ENCODE data around the gene NCOA5. TPM values are rescaled to one million over a fixed set of nuclear protein-coding genes. Genes with fewer than 3 reads are reported as not detected.

Gene NCOA5
- total RNA-seq, 1 experiment from 2014 or later, result 16.5 TPM

GRCh38 chr20:46031701-46032254 is 58.0 kb downstream of the NCOA5 start (continued):
- 0 out of 2 replicates have a peak, but pooled peaks have one; percentile 59 for TF ChIP-seq HMGXB4 (CRISPR knock-in tag; IDR thresholded peaks at IDR 0.05)
- 0 out of 2 replicates have a peak, but pooled peaks have one; percentile 37 for TF ChIP-seq E2F5 (CRISPR knock-in tag; IDR thresholded peaks at IDR 0.05)
- TF ChIP-seq CBFB (CRISPR knock-in tag; IDR thresholded peaks at IDR 0.05; ENCODE audit: low read depth), result 0 out of 2 replicates have a peak, but pooled peaks have one; percentile 63
- no peak for TF ChIP-seq TEAD1 (CRISPR knock-in tag; IDR thresholded peaks at IDR 0.05)
- TF ChIP-seq, protein P1, sequence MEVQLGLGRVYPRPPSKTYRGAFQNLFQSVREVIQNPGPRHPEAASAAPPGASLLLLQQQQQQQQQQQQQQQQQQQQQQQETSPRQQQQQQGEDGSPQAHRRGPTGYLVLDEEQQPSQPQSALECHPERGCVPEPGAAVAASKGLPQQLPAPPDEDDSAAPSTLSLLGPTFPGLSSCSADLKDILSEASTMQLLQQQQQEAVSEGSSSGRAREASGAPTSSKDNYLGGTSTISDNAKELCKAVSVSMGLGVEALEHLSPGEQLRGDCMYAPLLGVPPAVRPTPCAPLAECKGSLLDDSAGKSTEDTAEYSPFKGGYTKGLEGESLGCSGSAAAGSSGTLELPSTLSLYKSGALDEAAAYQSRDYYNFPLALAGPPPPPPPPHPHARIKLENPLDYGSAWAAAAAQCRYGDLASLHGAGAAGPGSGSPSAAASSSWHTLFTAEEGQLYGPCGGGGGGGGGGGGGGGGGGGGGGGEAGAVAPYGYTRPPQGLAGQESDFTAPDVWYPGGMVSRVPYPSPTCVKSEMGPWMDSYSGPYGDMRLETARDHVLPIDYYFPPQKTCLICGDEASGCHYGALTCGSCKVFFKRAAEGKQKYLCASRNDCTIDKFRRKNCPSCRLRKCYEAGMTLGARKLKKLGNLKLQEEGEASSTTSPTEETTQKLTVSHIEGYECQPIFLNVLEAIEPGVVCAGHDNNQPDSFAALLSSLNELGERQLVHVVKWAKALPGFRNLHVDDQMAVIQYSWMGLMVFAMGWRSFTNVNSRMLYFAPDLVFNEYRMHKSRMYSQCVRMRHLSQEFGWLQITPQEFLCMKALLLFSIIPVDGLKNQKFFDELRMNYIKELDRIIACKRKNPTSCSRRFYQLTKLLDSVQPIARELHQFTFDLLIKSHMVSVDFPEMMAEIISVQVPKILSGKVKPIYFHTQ (CRISPR knock-in tag; IDR thresholded peaks at IDR 0.05), result no peak
- TF ChIP-seq FOXP1 (CRISPR knock-in tag; IDR thresholded peaks at IDR 0.05; ENCODE audit: borderline replicate concordance), result peak; percentile 58; the same call in 1 of the 2 replicates

DNA sequence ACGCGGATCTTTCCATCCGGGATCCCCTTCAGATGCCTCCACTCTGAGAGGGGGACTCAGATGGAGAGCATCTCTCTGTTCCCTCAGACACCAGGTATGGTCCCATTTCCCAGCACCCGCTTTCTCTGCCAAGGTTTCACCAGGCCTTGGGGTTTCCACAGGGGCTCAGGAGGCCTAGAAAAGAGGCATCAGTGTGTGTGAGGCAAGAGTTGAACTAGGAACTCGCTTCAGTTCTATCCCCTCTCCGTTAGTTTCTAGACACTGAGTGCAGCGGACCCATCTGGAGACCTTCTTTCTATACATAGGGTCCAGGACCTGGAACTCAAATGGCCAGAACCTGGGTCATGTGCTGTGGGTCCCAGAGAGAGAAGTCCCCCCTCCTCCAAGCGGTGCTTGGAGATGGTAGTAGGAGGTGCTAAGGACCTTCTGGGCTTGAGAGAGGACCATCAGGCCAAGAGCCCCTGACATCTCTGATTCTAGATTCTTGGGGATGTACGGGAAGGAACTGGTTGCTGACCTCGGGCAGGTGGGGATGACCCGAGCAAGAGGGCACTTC is 58.7 kb downstream of the NCOA5 start:
- DNase-seq (ENCODE audit: low spot score) (no peak), ATAC-seq (no peak)
- H3K36me3 Mint-ChIP-seq, result no peaks in the 10 kb centered on the region
- H3K27me3 Mint-ChIP-seq (ENCODE audit: low read depth), result peaks cover 100% of the 10 kb centered on the region
- H3K27ac Mint-ChIP-seq, result no peak overlapping the region
- H3K9me3 Mint-ChIP-seq, result no peaks in the 10 kb centered on the region
- POLR2A ChIA-PET, result interaction anchor here (1.2 kb wide), 1 partner anchor 333 kb away, joined by 3 read pairs; no protein-coding TSS in a partner anchor
- no peak for TF ChIP-seq ZNF232 (CRISPR knock-in tag; IDR thresholded peaks at IDR 0.05)
- no peak for TF ChIP-seq MAX (CRISPR knock-in tag; IDR thresholded peaks at IDR 0.05)
- no peak for TF ChIP-seq NR2C2 (CRISPR knock-in tag; IDR thresholded peaks at IDR 0.05)
- TF ChIP-seq OVOL2 (CRISPR knock-in tag; IDR thresholded peaks at IDR 0.05; ENCODE audit: borderline replicate concordance), result no peak
- no peak for TF ChIP-seq NFYB (CRISPR knock-in tag; conservative IDR thresholded peaks at IDR 0.05; ENCODE audit: low read depth)
- no peak for TF ChIP-seq NR1H2 (CRISPR knock-in tag; IDR thresholded peaks at IDR 0.05)
- no peak for TF ChIP-seq HMGA2 (CRISPR knock-in tag; IDR thresholded peaks at IDR 0.05)
- peaks cover 2% of the 10 kb centered on the region; the same call in 1 of the 2 replicates for H3K4me1 Mint-ChIP-seq
- CTCF ChIA-PET, result interaction anchor here (0.6 to 2.3 kb wide), 8 partner anchors 8 to 222 kb away, joined by 3 to 36 read pairs (median 8); partner anchors contain the start of gene CD40
- H3K4me3 Mint-ChIP-seq, result peak overlapping the region; percentile 66; the same call in 1 of the 2 replicates

- Mint-ChIP-seq H3K4me1 (peaks cover 2% of the 10 kb centered on the region; the same call in 1 of the 2 replicates), H3K9me3 (no peaks in the 10 kb centered on the region), H3K27ac (no peak overlapping the region), H3K4me3 (no peak overlapping the region), H3K36me3 (no peaks in the 10 kb centered on the region), H3K27me3 (ENCODE audit: low read depth) (peaks cover 99% of the 10 kb centered on the region)
- ATAC-seq (no peak), DNase-seq (ENCODE audit: low spot score) (no peak)
- POLR2A ChIA-PET, result no interaction called here
- CTCF ChIA-PET, result interaction anchor here (0.8 to 4.9 kb wide), 5 partner anchors 16 to 58 kb away, joined by 3 to 40 read pairs (median 14); no protein-coding TSS in a partner anchor
- TF ChIP-seq, protein P2, sequence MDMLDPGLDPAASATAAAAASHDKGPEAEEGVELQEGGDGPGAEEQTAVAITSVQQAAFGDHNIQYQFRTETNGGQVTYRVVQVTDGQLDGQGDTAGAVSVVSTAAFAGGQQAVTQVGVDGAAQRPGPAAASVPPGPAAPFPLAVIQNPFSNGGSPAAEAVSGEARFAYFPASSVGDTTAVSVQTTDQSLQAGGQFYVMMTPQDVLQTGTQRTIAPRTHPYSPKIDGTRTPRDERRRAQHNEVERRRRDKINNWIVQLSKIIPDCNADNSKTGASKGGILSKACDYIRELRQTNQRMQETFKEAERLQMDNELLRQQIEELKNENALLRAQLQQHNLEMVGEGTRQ (CRISPR knock-in tag; IDR thresholded peaks at IDR 0.05), result no peak
- TF ChIP-seq SP1 (CRISPR knock-in tag; conservative IDR thresholded peaks at IDR 0.05) (no peak), TP53 (CRISPR knock-in tag; IDR thresholded peaks at IDR 0.05) (no peak), MYBL2 (CRISPR knock-in tag; IDR thresholded peaks at IDR 0.05) (no peak), EMX1 (CRISPR knock-in tag; IDR thresholded peaks at IDR 0.05) (no peak)
- TF ChIP-seq, protein P3, sequence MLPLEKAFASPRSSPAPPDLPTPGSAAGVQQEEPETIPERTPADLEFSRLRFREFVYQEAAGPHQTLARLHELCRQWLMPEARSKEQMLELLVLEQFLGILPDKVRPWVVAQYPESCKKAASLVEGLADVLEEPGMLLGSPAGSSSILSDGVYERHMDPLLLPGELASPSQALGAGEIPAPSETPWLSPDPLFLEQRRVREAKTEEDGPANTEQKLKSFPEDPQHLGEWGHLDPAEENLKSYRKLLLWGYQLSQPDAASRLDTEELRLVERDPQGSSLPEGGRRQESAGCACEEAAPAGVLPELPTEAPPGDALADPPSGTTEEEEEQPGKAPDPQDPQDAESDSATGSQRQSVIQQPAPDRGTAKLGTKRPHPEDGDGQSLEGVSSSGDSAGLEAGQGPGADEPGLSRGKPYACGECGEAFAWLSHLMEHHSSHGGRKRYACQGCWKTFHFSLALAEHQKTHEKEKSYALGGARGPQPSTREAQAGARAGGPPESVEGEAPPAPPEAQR (CRISPR knock-in tag; IDR thresholded peaks at IDR 0.05), result no peak
- TF ChIP-seq, protein P4, sequence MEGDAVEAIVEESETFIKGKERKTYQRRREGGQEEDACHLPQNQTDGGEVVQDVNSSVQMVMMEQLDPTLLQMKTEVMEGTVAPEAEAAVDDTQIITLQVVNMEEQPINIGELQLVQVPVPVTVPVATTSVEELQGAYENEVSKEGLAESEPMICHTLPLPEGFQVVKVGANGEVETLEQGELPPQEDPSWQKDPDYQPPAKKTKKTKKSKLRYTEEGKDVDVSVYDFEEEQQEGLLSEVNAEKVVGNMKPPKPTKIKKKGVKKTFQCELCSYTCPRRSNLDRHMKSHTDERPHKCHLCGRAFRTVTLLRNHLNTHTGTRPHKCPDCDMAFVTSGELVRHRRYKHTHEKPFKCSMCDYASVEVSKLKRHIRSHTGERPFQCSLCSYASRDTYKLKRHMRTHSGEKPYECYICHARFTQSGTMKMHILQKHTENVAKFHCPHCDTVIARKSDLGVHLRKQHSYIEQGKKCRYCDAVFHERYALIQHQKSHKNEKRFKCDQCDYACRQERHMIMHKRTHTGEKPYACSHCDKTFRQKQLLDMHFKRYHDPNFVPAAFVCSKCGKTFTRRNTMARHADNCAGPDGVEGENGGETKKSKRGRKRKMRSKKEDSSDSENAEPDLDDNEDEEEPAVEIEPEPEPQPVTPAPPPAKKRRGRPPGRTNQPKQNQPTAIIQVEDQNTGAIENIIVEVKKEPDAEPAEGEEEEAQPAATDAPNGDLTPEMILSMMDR (IDR thresholded peaks at IDR 0.05), result no peak
These were observed 59.3 kb downstream of the NCOA5 start for GRCh38 chr20:46030284-46031013.
